DND-41 (cell line): Measurements from ENCODE around the gene ARHGAP22.

Experiments used
- ATAC-seq: fragments of 200-7000 bp; cut with Tn5 transposase; 3 replicates; pipeline ENCODE4 v1.9.1; 2021; ENCODE audit warnings: low read depth; ENCODE audit not compliant: insufficient read depth
- DNase-seq: peaks from one replicate; pipeline ENCODE4 v3.0.0-alpha.2; 2020
- H2AFZ ChIP-seq: 2 replicates; pipeline ENCODE4 v1.6.0; 2012; ENCODE audit warnings: low read depth, low read length
- H3K27ac ChIP-seq: 2 replicates; pipeline ENCODE4 v1.5.1; 2012; ENCODE audit warnings: low read length, inconsistent platforms
- H3K27me3 ChIP-seq: fragments of 200-600 bp; sonication (generic); 2 replicates; pipeline ENCODE4 v1.6.0; 2012; ENCODE audit warnings: low read length, mild to moderate bottlenecking, inconsistent platforms; ENCODE audit not compliant: insufficient read depth, poor library complexity
- H3K36me3 ChIP-seq: 2 replicates; pipeline ENCODE4 v1.5.1; 2012; ENCODE audit warnings: low read length, inconsistent platforms; ENCODE audit not compliant: insufficient read depth
- H3K4me1 ChIP-seq: 2 replicates; pipeline ENCODE4 v1.5.1; 2012; ENCODE audit warnings: mild to moderate bottlenecking, low read length; ENCODE audit not compliant: insufficient read depth
- H3K4me2 ChIP-seq: 2 replicates; pipeline ENCODE4 v1.6.0; 2012; ENCODE audit warnings: mild to moderate bottlenecking, moderate library complexity, low read length, inconsistent platforms; ENCODE audit not compliant: insufficient read depth
- H3K4me3 ChIP-seq, 2 experiments: fragments of 200-600 bp in 1 of 2; shearing (Covaris generic) in 1 of 2; 2 replicates each; pipeline ENCODE4 v1.5.1; 2012 to 2016; ENCODE audit warnings: inconsistent platforms in 2 of 2, low read length in 2 of 2, mild to moderate bottlenecking in 2 of 2, low read depth in 1 of 2, moderate library complexity in 1 of 2
- H3K79me2 ChIP-seq: 2 replicates; pipeline ENCODE4 v1.6.0; 2012; ENCODE audit warnings: low read length, inconsistent platforms; ENCODE audit not compliant: insufficient read depth
- H3K9ac ChIP-seq: 2 replicates; pipeline ENCODE4 v1.6.0; 2012; ENCODE audit warnings: low read depth, mild to moderate bottlenecking, inconsistent platforms, low read length, moderate library complexity
- H3K9me3 ChIP-seq: 2 replicates; pipeline ENCODE4 v1.5.1; 2012; ENCODE audit warnings: low read length, moderate library complexity, mild to moderate bottlenecking, inconsistent platforms; ENCODE audit not compliant: insufficient read depth, severe bottlenecking
- H4K20me1 ChIP-seq: 2 replicates; pipeline ENCODE4 v1.6.0; 2012; ENCODE audit warnings: low read length; ENCODE audit not compliant: insufficient read depth
- CTCF ChIP-seq: IDR thresholded peaks from 2 replicates; pipeline ENCODE4 v1.5.1; 2012; ENCODE audit warnings: borderline replicate concordance, low read length, moderate library complexity, mild to moderate bottlenecking; ENCODE audit not compliant: poor library complexity, severe bottlenecking; ENCODE audit errors: extremely low read depth
- EZH2 ChIP-seq: IDR thresholded peaks from 3 replicates; pipeline ENCODE4 v1.6.1; 2012; ENCODE audit warnings: borderline replicate concordance, low read depth, mild to moderate bottlenecking, moderate library complexity, low read length, inconsistent platforms; ENCODE audit not compliant: severe bottlenecking

Gene ARHGAP22

GRCh38 chr10:48595539-48595932 lies 9.3 kb downstream of the ARHGAP22 start:
- TF ChIP-seq EZH2 = no peak
- TF ChIP-seq CTCF = no peak
- no peaks in the 10 kb centered on the region for H3K36me3 ChIP-seq
- H3K4me2 ChIP-seq = no peak overlapping the region
- DNase-seq (no peak), ATAC-seq (no peak)
- no peak overlapping the region for H3K9ac ChIP-seq
- no peaks in the 10 kb centered on the region; the same call in 1 of the 2 replicates for H4K20me1 ChIP-seq
- peaks cover 4% of the 10 kb centered on the region for H3K27me3 ChIP-seq
- no peak overlapping the region for H3K27ac ChIP-seq
- H3K79me2 ChIP-seq = no peaks in the 10 kb centered on the region
- no peaks in the 10 kb centered on the region for H3K9me3 ChIP-seq
- H3K4me1 ChIP-seq = no peaks in the 10 kb centered on the region
- H2AFZ ChIP-seq = no peak overlapping the region
- no peak overlapping the region for H3K4me3 ChIP-seq

- H2AFZ ChIP-seq = no peak overlapping the region
- no peaks in the 10 kb centered on the region for H3K36me3 ChIP-seq
- TF ChIP-seq EZH2 (no peak), CTCF (no peak)
- no peaks in the 10 kb centered on the region for H3K4me1 ChIP-seq
- no peak overlapping the region for H3K4me3 ChIP-seq
- H3K79me2 ChIP-seq = no peaks in the 10 kb centered on the region
- DNase-seq (no peak), ATAC-seq (no peak)
- H3K27ac ChIP-seq = no peak overlapping the region
- H3K4me2 ChIP-seq = no peak overlapping the region
- H3K27me3 ChIP-seq = peaks cover 4% of the 10 kb centered on the region
- no peaks in the 10 kb centered on the region; the same call in 1 of the 2 replicates for H4K20me1 ChIP-seq
- H3K9me3 ChIP-seq = no peaks in the 10 kb centered on the region
- no peak overlapping the region for H3K9ac ChIP-seq
Measured at GRCh38 chr10:48594803-48595538, 9.9 kb downstream of the ARHGAP22 start.

DNA sequence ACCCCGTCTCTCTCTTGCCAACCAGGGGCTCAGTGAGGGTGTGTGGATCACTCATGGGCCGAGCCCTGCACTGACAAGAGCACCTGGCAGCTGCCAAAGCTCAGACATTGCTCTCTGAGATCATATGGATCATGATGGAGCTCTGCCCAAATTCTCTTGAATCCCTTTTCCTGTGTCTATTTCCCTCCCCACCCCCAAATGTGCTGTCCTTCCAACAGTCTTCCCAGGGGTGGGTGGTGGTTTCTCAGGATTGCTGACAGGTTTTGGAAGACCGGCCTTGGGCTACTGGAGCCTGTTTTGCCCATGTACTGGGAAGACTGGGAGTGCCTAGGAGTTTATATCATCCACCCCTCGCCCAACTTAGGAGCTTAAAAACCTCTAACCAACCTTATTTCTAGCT lies 10.5 kb downstream of the ARHGAP22 start:
- no peak overlapping the region for H3K4me2 ChIP-seq
- H3K36me3 ChIP-seq = no peaks in the 10 kb centered on the region
- H3K4me3 ChIP-seq = no peak overlapping the region
- no peak overlapping the region for H2AFZ ChIP-seq
- TF ChIP-seq EZH2 = no peak
- TF ChIP-seq CTCF = no peak
- no peaks in the 10 kb centered on the region for H3K4me1 ChIP-seq
- no peaks in the 10 kb centered on the region; the same call in 1 of the 2 replicates for H4K20me1 ChIP-seq
- peaks cover 4% of the 10 kb centered on the region for H3K27me3 ChIP-seq
- no peak for ATAC-seq
- no peaks in the 10 kb centered on the region for H3K9me3 ChIP-seq
- no peak for DNase-seq
- no peak overlapping the region for H3K27ac ChIP-seq
- no peak overlapping the region for H3K9ac ChIP-seq
- no peaks in the 10 kb centered on the region for H3K79me2 ChIP-seq
